Nephron (organoid): ENCODE data around the gene XPC.
A peak's percentile ranks its signal among the peaks of the same experiment; 100 is the strongest.

ENCODE experiments used
- H3K27ac Mint-ChIP-seq, 3 experiments: 2 replicates each; pipeline ENCODE4 v1.8.0; 2020; ENCODE audit warnings: mixed read lengths in 3 of 3, mild to moderate bottlenecking in 2 of 3, moderate library complexity in 1 of 3
- H3K27me3 Mint-ChIP-seq: 2 replicates; pipeline ENCODE4 v1.8.0; 2021; ENCODE audit warnings: low read depth, mild to moderate bottlenecking, moderate library complexity, mixed read lengths
- H3K36me3 Mint-ChIP-seq: 2 replicates; pipeline ENCODE4 v1.8.0; 2020; ENCODE audit warnings: low read depth, mixed read lengths
- H3K4me1 Mint-ChIP-seq: 2 replicates; pipeline ENCODE4 v1.8.0; 2020; ENCODE audit warnings: mixed read lengths
- H3K4me3 Mint-ChIP-seq, 3 experiments: 2 replicates each; pipeline ENCODE4 v1.8.0; 2020; ENCODE audit warnings: mild to moderate bottlenecking in 3 of 3, mixed read lengths in 3 of 3, moderate library complexity in 2 of 3
- H3K9me3 Mint-ChIP-seq: 2 replicates; pipeline ENCODE4 v1.8.0; 2020; ENCODE audit warnings: mixed read lengths
- TF ChIP-seq, protein P1 (sequence below), 3 experiments: fragments of 200-600 bp; sonication (generic); IDR thresholded peaks; one replicate each; pipeline ENCODE4 v1.5.0; 2021; ENCODE audit warnings: antibody characterized with exemption in 3 of 3; ENCODE audit not compliant: unreplicated experiment in 3 of 3

The XPC gene

DNA sequence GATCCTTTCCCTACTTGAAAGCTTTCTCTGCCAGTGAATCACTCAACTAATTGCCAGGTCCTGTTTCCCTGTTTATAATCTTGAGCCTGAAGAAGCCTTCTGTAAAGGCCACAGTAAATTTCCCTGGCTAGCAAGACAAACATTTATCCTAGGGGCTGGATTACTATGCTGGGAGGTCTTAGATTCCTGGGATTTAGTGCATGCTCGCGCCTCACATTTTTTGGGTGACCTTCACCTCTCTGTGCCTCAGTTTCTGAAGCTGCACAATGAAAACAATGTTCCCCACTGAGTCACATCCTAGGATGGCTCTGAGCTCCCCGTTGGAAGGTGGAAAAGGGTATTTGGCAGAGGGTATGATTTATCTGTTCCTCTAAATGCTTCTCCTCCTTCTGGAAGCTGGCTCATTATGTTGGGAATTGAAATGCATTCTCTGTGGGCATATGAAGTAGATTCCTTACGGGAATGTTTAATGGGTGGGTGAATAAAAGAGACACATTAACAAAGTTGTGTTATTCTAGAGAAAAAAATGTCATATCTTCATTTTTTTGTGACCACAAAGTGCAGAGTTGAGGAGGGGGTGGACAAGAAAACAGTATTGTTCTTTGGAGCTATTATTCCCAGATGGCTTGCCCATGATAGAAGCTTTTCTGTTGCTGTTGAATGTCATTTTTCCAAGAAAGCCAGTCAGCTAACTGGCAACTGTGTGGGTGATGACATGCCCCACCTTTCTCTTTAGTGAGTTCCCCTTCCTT is 32.6 kb upstream of the XPC start:
- Mint-ChIP-seq H3K4me3 (no peak overlapping the region), H3K27me3 (peaks cover 3% of the 10 kb centered on the region), H3K4me1 (peaks cover 29% of the 10 kb centered on the region), H3K9me3 (no peaks in the 10 kb centered on the region), H3K27ac (peak overlapping the region; percentile 17 to 51 (median 21)), H3K36me3 (no peaks in the 10 kb centered on the region)
- TF ChIP-seq, protein P1, sequence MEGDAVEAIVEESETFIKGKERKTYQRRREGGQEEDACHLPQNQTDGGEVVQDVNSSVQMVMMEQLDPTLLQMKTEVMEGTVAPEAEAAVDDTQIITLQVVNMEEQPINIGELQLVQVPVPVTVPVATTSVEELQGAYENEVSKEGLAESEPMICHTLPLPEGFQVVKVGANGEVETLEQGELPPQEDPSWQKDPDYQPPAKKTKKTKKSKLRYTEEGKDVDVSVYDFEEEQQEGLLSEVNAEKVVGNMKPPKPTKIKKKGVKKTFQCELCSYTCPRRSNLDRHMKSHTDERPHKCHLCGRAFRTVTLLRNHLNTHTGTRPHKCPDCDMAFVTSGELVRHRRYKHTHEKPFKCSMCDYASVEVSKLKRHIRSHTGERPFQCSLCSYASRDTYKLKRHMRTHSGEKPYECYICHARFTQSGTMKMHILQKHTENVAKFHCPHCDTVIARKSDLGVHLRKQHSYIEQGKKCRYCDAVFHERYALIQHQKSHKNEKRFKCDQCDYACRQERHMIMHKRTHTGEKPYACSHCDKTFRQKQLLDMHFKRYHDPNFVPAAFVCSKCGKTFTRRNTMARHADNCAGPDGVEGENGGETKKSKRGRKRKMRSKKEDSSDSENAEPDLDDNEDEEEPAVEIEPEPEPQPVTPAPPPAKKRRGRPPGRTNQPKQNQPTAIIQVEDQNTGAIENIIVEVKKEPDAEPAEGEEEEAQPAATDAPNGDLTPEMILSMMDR (IDR thresholded peaks at IDR 0.05; ENCODE audit: unreplicated experiment in 3 of 3) = no peak

DNA sequence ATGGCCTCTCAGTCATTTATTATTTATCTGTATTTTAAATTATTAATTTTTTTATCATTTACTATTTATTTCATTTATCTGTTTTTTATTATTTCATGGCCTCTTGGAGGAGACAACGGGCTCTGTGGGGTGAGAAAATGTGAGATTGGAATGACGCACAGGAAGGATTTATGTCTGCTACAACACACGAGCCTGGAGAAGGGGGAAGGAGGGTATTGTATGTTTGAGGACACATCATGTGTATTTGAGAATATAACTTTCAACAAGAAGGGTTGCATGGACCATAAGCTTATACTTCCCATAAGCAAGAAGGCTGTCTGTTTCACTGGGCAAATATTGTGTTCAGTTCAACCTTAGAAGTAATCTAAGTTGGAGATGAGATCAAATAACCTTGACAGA is 31.9 kb upstream of the XPC start:
- Mint-ChIP-seq H3K36me3 (no peaks in the 10 kb centered on the region), H3K4me3 (no peak overlapping the region), H3K27me3 (peaks cover 3% of the 10 kb centered on the region), H3K4me1 (peaks cover 29% of the 10 kb centered on the region), H3K9me3 (no peaks in the 10 kb centered on the region), H3K27ac (peak overlapping the region in 2 of 3 experiments; percentile 17 to 21)
- TF ChIP-seq, protein P1 (IDR thresholded peaks at IDR 0.05; ENCODE audit: unreplicated experiment in 3 of 3) = no peak

DNA sequence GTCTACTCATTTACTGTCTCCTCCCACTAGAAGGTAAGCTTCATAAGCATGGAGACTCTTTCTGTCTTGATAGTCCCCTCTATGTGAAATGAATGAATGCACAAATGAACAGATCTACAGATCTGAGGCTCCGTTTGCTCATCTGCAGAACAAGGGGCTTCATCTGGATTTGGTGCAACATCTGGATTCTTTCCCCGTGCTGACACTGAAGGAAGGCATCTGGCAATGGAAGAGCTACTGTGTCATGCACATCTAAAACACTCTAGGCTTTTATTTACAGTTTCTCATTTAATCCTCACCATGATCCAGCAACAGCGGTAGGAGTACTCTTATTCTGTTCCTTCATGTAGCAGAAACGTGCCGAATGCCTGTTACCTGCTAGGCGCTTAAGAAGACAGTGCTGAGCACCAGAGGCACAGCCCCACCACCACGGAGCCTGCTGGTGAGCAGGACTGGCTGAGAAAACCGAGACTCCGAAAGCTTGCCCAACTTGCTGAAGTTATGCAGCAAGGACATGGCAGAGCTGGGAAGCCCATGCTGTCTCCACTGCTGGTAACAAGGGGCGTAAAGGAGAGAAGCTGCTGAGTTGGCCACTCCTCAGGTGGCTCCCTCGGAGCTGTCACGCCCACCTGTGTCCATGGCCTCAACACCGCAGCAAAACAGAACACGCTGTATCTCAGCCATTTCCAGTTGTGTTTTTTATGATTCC is 31.3 kb upstream of the XPC start:
- Mint-ChIP-seq H3K4me3 (no peak overlapping the region), H3K27ac (peak overlapping the region; percentile 1 to 65 (median 29))

DNA sequence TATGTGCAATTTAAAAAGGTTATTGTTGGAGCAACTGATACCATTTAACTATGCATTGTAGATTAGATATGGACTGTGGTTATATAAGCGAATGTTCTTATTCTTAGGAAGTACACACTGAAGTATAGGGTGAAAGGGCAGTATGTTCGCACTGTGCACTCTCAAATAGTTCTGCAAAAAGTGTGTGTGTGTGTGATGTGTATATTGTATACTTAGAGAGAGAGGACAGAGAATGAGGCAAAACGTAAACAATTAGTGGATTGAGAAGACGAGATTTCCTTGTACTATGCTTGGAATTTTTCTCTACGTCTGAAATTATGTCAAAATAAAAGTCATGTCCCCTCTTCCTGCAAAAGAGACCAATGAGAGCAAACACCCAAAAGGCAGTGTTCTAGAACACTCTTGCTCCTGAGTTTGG is 30.6 kb upstream of the XPC start:
- H3K36me3 Mint-ChIP-seq = no peaks in the 10 kb centered on the region
- peaks cover 3% of the 10 kb centered on the region for H3K27me3 Mint-ChIP-seq
- peaks cover 35% of the 10 kb centered on the region for H3K4me1 Mint-ChIP-seq
- H3K9me3 Mint-ChIP-seq = no peaks in the 10 kb centered on the region
- H3K27ac Mint-ChIP-seq = peak overlapping the region; percentile 1 to 65 (median 7)
- TF ChIP-seq, protein P1 (IDR thresholded peaks at IDR 0.05; ENCODE audit: unreplicated experiment in 3 of 3) = no peak
- H3K4me3 Mint-ChIP-seq = no peak overlapping the region

More for the DNA sequence above, 31.3 kb upstream of the XPC start:
- TF ChIP-seq, protein P1 (IDR thresholded peaks at IDR 0.05; ENCODE audit: unreplicated experiment in 3 of 3) = no peak
- H3K4me1 Mint-ChIP-seq = peaks cover 29% of the 10 kb centered on the region
- peaks cover 3% of the 10 kb centered on the region for H3K27me3 Mint-ChIP-seq
- no peaks in the 10 kb centered on the region for H3K36me3 Mint-ChIP-seq
- H3K9me3 Mint-ChIP-seq = no peaks in the 10 kb centered on the region

DNA sequence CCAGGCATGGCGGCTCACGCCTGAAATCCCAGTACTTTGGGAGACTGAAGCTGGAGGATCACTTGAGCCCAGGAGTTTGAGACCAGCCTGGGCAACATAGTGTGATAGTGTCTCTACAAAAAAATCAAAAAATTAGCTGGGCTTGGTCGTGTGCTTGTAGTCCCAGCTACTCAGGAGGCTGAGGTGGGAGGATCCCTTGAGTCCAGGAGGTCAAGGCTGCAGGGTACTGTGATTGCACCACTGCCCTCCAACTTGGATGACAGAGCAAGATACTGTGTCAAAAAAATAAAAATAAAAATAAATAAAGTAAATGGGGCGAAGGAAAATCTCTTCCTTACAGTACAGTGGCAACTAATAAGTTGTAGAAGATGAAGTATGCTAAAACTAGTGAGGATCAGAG is 29.8 kb upstream of the XPC start:
- H3K27me3 Mint-ChIP-seq = peaks cover 3% of the 10 kb centered on the region
- H3K36me3 Mint-ChIP-seq = no peaks in the 10 kb centered on the region
- H3K4me1 Mint-ChIP-seq = peaks cover 40% of the 10 kb centered on the region
- no peak overlapping the region for H3K4me3 Mint-ChIP-seq
- H3K9me3 Mint-ChIP-seq = no peaks in the 10 kb centered on the region
- no peak overlapping the region for H3K27ac Mint-ChIP-seq
- TF ChIP-seq, protein P1 (IDR thresholded peaks at IDR 0.05; ENCODE audit: unreplicated experiment in 3 of 3) = no peak
